T-helper 2 cell treated with Interferon-gamma antibody and Interleukin-4, amounts not matched to agents 100 ng/mL and 5 ng/mL, for 36 hours (primary cell): ENCODE results near the gene BCAT1. TPM values are rescaled to one million over a fixed set of nuclear protein-coding genes. Genes with fewer than 3 reads are reported as not detected.
"Not testable (repeated sequence)": the region's sequence is repeated elsewhere in the genome, so short reads cannot be mapped to it uniquely, and the experiment has no call there.

ENCODE experiments used
- intact Hi-C: fragments of 100-400 bp; cut with micrococcal nuclease; formaldehyde crosslinking; loops from one replicate; pipeline ENCODE4 v1.15.1; 2023
- total RNA-seq: library from RNA; stranded (reverse); gene quantifications from 2 replicates; pipeline ENCODE4 v1.2.3, GENCODE V29; 2022

BCAT1 gene
- total RNA-seq, 1 donor from 2014 or later: 10.9 TPM

DNA sequence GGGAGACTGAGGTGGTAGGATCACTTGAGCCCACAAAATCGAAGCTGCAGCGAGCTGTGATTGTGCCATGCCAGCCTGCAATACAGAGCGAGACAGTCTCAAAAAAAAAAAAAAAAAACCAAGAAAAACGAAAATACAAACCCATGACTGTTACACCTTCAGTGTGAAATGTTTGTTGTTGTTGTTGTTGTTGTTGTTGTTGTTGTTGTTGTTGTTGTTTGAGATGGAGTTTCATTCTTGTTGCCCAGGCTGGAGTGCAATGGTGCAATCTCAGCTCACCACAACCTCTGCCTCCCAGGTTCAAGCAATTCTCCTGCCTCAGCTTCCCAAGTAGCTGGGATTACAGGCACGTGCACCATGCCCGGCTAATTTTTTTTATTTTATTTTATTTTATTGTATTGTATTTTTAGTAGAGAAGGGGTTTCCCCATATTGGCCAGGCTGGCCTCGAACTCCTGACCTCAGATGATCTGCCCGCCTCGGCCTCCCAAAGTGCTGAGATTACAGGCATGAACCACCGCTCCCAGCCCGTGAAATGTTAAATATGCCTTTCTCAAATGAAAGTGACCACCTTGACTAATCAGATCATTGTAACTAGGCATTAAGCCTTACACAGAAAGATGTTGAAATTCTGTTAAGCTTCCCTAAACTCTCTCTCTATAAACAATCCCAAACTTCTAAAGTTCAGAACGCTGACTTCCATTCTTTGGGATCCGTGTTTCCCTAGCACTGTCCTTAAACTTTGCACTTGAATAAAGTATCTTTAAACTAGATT lies 20.2 kb downstream of the BCAT1 start:
- intact Hi-C loops: not testable (repeated sequence)

DNA sequence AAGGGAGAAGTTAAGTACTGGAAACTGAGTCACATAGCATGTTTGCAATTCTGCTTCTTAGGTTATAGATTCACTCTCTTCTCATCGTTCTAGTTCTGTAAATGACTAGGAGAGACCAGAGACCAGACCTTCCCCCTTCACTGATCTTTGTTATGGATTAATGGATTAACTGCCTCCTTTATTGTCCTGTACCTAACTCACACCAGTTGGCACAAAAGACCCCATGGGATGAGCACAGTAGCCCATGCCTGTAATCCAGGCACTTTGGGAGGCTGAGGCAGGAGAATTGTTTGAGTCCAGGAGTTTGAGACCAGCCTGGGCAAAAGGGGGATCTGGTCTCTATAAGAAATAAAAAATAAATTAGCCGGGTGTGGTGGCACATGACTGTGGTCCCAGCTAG lies 20.8 kb downstream of the BCAT1 start:
- intact Hi-C loops: no loop called here

GRCh38 chr12:24926080-24926479 lies 22.8 kb downstream of the BCAT1 start:
- intact Hi-C loops: not testable (repeated sequence)

- intact Hi-C loops: no loop called here
Observed at GRCh38 chr12:24922090-24922489, 26.8 kb downstream of the BCAT1 start.

GRCh38 chr12:24921251-24922038 lies 27.5 kb downstream of the BCAT1 start:
- intact Hi-C loops: no loop called here

GRCh38 chr12:24920141-24920540 lies 28.8 kb downstream of the BCAT1 start:
- intact Hi-C loops: no loop called here

DNA sequence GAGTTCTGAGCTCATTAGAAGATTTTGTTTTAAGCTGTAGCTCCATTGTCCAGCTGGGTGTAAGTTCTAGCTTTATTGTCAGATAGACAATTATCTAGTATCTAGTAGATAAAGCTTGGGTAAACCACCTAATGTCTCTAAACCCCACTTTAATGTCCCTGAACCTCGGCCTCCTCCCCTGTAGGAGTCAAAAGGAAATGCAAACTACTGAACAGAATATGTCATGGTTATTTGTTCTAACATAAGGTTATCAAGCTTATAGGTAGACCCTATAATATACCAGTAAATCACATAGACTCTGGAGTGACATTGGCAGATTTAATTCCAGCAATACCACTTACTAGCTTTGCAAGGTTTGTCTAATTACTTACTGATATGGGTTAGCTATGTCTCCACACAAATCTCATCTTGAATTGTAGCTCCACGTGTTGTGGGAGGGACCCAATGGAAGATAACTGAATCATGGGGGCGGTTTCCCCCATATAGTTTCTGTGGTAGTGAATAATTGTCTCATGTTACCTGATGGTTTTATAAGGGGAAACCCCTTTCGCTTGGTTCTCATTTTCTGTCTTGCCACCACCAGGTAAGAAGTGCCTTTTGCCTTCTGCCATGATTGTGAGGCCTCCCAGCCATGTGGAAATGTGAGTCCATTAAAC lies 29.4 kb downstream of the BCAT1 start:
- intact Hi-C loops: no loop called here

GRCh38 chr12:24918596-24918995 lies 30.3 kb downstream of the BCAT1 start:
- intact Hi-C loops: no loop called here

GRCh38 chr12:24915501-24915900 lies 33.4 kb downstream of the BCAT1 start:
- intact Hi-C loops: no loop called here

- intact Hi-C loops: no loop called here
Observed at GRCh38 chr12:24913953-24914352, 34.9 kb downstream of the BCAT1 start.

DNA sequence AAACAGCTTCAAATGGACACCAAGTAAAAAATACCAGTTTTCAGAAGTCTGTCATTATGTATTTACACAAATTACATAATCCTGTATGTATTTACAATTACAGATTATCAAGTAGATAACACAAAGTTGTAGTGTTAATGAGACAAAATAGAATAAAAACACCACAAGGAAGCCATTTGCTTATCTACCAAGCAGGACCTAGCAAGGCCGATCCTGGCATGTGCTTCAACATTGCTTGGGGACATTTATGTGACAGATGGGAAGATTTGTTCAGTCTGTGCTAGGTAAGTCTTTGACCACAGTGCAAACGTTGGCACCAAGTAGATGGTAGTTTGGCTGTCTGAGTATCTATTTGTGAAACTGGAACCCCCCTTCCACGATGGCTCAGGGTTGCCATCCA lies 35.8 kb downstream of the BCAT1 start:
- intact Hi-C loops: no loop called here

DNA sequence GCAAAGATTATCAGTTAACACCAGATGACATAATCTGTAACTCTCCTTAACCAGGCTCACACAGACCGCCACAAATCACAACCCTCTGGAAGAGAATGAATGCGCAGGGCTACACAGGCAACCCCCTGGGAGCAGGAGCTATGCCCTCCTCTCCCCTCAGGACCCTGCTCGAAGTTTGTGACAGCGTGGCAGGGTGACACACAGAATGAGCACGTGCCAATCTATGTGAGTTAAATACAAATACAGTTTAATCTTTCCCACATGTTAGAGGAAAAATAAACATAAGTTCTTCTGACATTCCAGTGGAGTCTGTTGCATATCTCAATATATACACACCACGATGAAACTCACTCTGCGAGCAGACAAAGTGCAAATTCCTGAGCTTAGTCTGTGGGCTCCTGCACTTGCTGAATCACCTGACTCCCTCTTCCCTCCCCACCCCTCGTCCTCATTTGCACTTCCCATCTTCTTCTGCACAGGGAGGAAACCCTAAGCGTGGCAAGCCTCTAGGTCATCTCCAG lies 37.6 kb downstream of the BCAT1 start:
- intact Hi-C loops: no loop called here

GRCh38 chr12:24910192-24910591 lies 38.7 kb downstream of the BCAT1 start:
- intact Hi-C loops: not testable (repeated sequence)

- intact Hi-C loops: no loop called here
Observed at GRCh38 chr12:24909667-24910066, 39.2 kb downstream of the BCAT1 start.

DNA sequence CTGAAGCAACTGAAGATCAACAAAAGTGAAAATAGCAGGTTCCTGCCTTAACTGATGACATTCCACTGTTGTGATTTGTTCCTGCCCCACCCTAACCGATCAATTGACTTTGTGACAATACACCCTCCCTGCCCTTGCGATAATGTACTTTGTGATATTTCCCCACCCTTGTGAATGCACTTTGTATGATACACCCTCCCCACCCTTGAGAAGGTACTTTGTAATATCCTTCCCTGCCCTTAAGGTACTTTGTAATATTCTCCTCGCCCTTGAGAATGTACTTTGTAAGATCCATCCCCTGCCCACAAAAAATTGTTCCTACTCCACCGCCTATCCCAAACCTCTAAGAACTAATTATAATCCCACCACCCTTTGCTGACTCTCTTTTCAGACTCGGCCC lies 41.4 kb downstream of the BCAT1 start:
- intact Hi-C loops: no loop called here

DNA sequence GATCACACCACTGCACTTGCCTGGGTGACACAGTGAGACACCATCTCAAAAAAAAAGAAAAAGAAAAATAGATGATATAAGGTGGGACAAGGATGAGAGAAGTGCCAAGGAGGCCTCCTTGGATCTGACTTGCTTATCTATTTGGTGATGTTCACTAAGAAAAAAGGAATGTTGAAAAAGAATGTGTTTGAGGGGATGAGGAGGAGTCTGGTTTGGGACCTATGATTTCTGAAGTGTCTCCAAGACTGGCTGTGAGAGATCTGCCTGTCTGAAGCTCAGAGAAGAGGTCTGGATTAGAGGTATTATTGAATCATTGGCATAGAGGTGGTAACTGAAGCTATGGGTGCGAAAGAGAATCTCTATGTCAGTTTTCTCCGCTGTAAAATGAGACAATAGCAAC lies 42.8 kb downstream of the BCAT1 start:
- intact Hi-C loops: no loop called here

- intact Hi-C loops: no loop called here
Observed at GRCh38 chr12:24905431-24905830, 43.5 kb downstream of the BCAT1 start.

DNA sequence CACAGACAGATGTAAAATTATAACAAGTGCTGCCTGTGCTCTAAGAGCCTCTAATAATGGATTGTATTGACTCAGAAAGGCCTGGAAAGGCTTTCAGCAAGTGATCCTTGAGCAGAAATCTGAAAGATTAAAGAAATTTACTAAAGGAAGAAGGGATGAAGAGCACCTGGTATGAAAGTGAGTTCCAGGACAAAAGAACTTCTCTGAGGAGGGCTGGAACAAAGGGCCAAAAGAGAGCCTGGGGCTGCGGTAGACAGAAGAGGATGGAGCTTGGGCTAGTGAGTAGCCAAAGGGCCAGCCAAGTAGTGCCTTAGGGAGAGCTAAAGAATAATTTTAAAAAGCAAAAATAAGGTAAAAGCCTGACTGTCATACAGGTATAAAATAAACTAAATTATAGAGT lies 44.0 kb downstream of the BCAT1 start:
- intact Hi-C loops: no loop called here

DNA sequence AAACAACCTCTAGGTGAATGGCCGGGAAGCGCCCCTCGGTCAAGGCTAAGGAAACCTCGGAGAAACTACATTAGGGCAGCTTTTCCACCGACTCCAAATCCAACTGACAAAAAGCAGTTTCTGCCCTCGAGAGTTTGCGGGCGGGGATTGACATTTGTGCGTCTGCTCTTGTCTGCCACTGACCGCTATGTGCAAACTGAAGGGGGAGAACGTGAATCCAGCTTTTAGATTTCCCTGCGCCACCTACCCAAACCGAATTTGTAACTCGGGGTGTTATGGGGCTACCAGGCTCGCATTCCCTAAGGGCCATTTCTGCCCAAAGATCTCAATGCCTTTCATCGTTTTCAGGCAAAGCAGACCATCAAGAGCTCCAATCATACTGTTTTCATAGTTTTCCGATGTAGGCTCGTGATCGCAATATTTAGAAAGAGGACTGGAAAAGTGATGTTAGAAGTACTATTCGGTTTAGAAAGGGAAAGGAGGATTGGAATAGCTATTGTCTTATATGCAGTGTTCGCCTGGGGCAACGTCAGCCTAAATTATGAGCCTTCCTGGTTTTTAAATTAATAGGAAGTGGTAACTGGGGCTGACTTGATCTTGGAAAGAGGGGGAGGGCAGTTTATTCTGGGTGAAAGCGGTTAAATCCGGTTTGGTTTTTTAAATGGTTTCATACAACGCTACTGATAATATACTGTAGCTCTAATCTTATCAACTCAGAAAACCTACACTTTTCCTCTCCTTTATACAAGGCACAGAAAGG lies 45.4 kb downstream of the BCAT1 start:
- intact Hi-C loops: loop anchor here (1.0 kb wide), 1 partner anchor 44 kb away; no protein-coding TSS in a partner anchor

GRCh38 chr12:24902511-24903328 lies 46.2 kb downstream of the BCAT1 start:
- intact Hi-C loops: loop anchor here (1.0 kb wide), 2 partner anchors 45 to 63 kb away; no protein-coding TSS in a partner anchor
